Left lung (tissue), 10 donors: ENCODE results near the gene RPS3. TPM values are rescaled to one million over a fixed set of nuclear protein-coding genes. Genes with fewer than 3 reads are reported as not detected.
A peak's percentile ranks its signal among the peaks of the same experiment; 100 is the strongest.

ENCODE experiments used
- ATAC-seq: fragments of 200-7000 bp; cut with Tn5 transposase; one replicate; pipeline ENCODE4 v1.9.1; 2020; ENCODE audit warnings: moderate library complexity
- DNase-seq, 4 donors: peaks; one replicate each; pipeline ENCODE4 v3.0.0-alpha.2; 2013 to 2020
- H3K27ac ChIP-seq, 2 donors: fragments of 200-600 bp; sonication (generic) in 1 of 2; one replicate each; pipeline versions ENCODE4 v1.5.0 to v1.8.0; 2020 to 2021
- H3K27me3 ChIP-seq, 2 donors: fragments of 200-600 bp; sonication (generic) in 1 of 2; one replicate each; pipeline versions ENCODE4 v1.5.0 to v1.8.0; 2020 to 2021
- H3K36me3 ChIP-seq, 2 donors: fragments of 200-600 bp; sonication (generic) in 1 of 2; one replicate each; pipeline versions ENCODE4 v1.5.0 to v1.8.0; 2020 to 2021
- H3K4me1 ChIP-seq, 2 donors: fragments of 200-600 bp; one replicate each; pipeline ENCODE4 v1.8.0; 2021
- H3K4me3 ChIP-seq, 2 donors: fragments of 200-600 bp; sonication (generic) in 1 of 2; one replicate each; pipeline versions ENCODE4 v1.5.0 to v1.8.0; 2020 to 2021; ENCODE audit warnings: mild to moderate bottlenecking in 1 of 2
- H3K9me3 ChIP-seq, 2 donors: fragments of 200-600 bp; sonication (generic) in 1 of 2; one replicate each; pipeline versions ENCODE4 v1.5.0 to v1.8.0; 2020 to 2021
- CTCF ChIP-seq, 2 donors: fragments of 200-600 bp; sonication (generic) in 1 of 2; IDR thresholded peaks; one replicate each; pipeline versions ENCODE4 v1.5.0 to v1.8.0; 2021; ENCODE audit warnings: antibody characterized with exemption in 2 of 2
- intact Hi-C, 2 donors: fragments of 100-400 bp; cut with DNase I; formaldehyde crosslinking; loops; one replicate each; pipeline versions ENCODE4 v1.11.2 to v1.14.2; 2022
- polyA plus RNA-seq, 6 donors: library from polyadenylated mRNA; unstranded; fragments of 120-200 nt; gene quantifications; one replicate each; pipeline ENCODE4 v1.2.1, GENCODE V29; 2013; ENCODE audit not compliant: insufficient read length in 6 of 6
- total RNA-seq, 2 donors: library from RNA; stranded (reverse); fragmentation: NEBNext Ultra II Directional; extraction: Animal tissue kit (Norgen Biotek cat#: 25700); gene quantifications; one replicate each; pipeline ENCODE4 v1.2.1, GENCODE V29; 2021
- donor health status: DM: no; HTN: yes; CAD: no.
- donor health status: DM: no; HTN: no; CAD: no.

The RPS3 gene
- total and polyA plus RNA-seq, 8 donors = 1,943 to 3,888 (median 3,679) TPM

GRCh38 chr11:75427181-75427580 is 27.9 kb downstream of the RPS3 start:
- Histone ChIP-seq H3K27me3 (peaks cover 11 to 47% of the 10 kb centered on the region in 2 donors), H3K36me3 (peaks cover 0 to 14% of the 10 kb centered on the region in 2 donors), H3K4me3 (no peak overlapping the region), H3K4me1 (peaks cover 0 to 13% of the 10 kb centered on the region in 2 donors), H3K9me3 (peaks cover 0 to 6% of the 10 kb centered on the region in 2 donors), H3K27ac (no peak overlapping the region)
- ATAC-seq = no peak
- DNase-seq = no peak
- TF ChIP-seq CTCF (IDR thresholded peaks at IDR 0.05) = no peak
- intact Hi-C loops = no loop called here

- DNase-seq = peak; percentile 64 to 95 (median 91)
- H3K27me3 ChIP-seq = peaks cover 11 to 58% of the 10 kb centered on the region in 2 donors
- peaks cover 0 to 6% of the 10 kb centered on the region in 2 donors for H3K9me3 ChIP-seq
- H3K4me1 ChIP-seq = peaks cover 0 to 13% of the 10 kb centered on the region in 2 donors
- H3K36me3 ChIP-seq = peaks cover 0 to 8% of the 10 kb centered on the region in 2 donors
- H3K4me3 ChIP-seq = peak overlapping the region; percentile 18 to 27
- H3K27ac ChIP-seq = peak overlapping the region in 1 of 2 donors; percentile 28
- intact Hi-C loops = no loop called here
- ATAC-seq = peak; percentile 94
- TF ChIP-seq CTCF (IDR thresholded peaks at IDR 0.05) = no peak
Observed at GRCh38 chr11:75428281-75428724, 29.0 kb downstream of the RPS3 start.

- Histone ChIP-seq H3K4me3 (peak overlapping the region in 1 of 2 donors; percentile 18), H3K4me1 (peaks cover 0 to 13% of the 10 kb centered on the region in 2 donors), H3K27me3 (peaks cover 11 to 61% of the 10 kb centered on the region in 2 donors), H3K27ac (no peak overlapping the region), H3K9me3 (peaks cover 0 to 6% of the 10 kb centered on the region in 2 donors), H3K36me3 (no peaks in the 10 kb centered on the region)
- DNase-seq (peak in 1 of 4 donors; percentile 4), ATAC-seq (no peak)
- no peak for TF ChIP-seq CTCF (IDR thresholded peaks at IDR 0.05)
- intact Hi-C loops = no loop called here
Observed at GRCh38 chr11:75428989-75429640, 29.8 kb downstream of the RPS3 start.

- Histone ChIP-seq H3K27ac (no peak overlapping the region), H3K36me3 (no peaks in the 10 kb centered on the region), H3K4me1 (peaks cover 0 to 13% of the 10 kb centered on the region in 2 donors), H3K9me3 (peaks cover 0 to 6% of the 10 kb centered on the region in 2 donors), H3K27me3 (peaks cover 11 to 61% of the 10 kb centered on the region in 2 donors), H3K4me3 (no peak overlapping the region)
- ATAC-seq = no peak
- intact Hi-C loops = no loop called here
- no peak for TF ChIP-seq CTCF (IDR thresholded peaks at IDR 0.05)
- peak in 1 of 4 donors; percentile 70 for DNase-seq
Observed at GRCh38 chr11:75429641-75429901, 30.3 kb downstream of the RPS3 start.

GRCh38 chr11:75429902-75430713 is 30.8 kb downstream of the RPS3 start:
- Histone ChIP-seq H3K4me3 (peak overlapping the region; percentile 21 to 28), H3K9me3 (peaks cover 0 to 6% of the 10 kb centered on the region in 2 donors), H3K4me1 (peaks cover 0 to 13% of the 10 kb centered on the region in 2 donors), H3K36me3 (no peaks in the 10 kb centered on the region), H3K27ac (no peak overlapping the region), H3K27me3 (peaks cover 11 to 61% of the 10 kb centered on the region in 2 donors)
- intact Hi-C loops = no loop called here
- ATAC-seq = peak; percentile 57
- DNase-seq = peak in 3 of 4 donors; percentile 60 to 88 (median 63)
- TF ChIP-seq CTCF (IDR thresholded peaks at IDR 0.05) = no peak
